HepG2 (cell line): ENCODE measurements around the gene RFX7. TPM values are rescaled to one million over a fixed set of nuclear protein-coding genes. Genes with fewer than 3 reads are reported as not detected.

Source experiments
- AGO2 ChIP-seq: fragments of 200-400 bp; formaldehyde crosslinking; optimal IDR thresholded peaks from 2 replicates; pipeline ENCODE3; 2017; ENCODE audit warnings: mild to moderate bottlenecking, low read depth, low read length, moderate library complexity
- ATRX ChIP-seq: sonication (generic); formaldehyde crosslinking; IDR thresholded peaks from 2 replicates; pipeline ENCODE4 v1.4.0; 2020; ENCODE audit warnings: missing genetic modification reagents, borderline replicate concordance
- DNMT3B ChIP-seq: conservative IDR thresholded peaks from 2 replicates; pipeline ENCODE4 v1.6.1; 2016; ENCODE audit warnings: missing biosample characterization, control low read depth
- EP300 ChIP-seq, 3 experiments: sonication (generic) in 1 of 3; formaldehyde crosslinking in 1 of 3; IDR thresholded peaks; 2 replicates each; pipeline versions ENCODE4 v1.5.1 to v1.6.1; 2011 to 2020; ENCODE audit warnings: low read depth in 2 of 3, low read length in 2 of 3, borderline replicate concordance in 1 of 3, improper control_type of control experiment in 1 of 3, mild to moderate bottlenecking in 1 of 3, missing genetic modification reagents in 1 of 3, moderate library complexity in 1 of 3
- EZH2 ChIP-seq: conservative IDR thresholded peaks from 2 replicates; pipeline ENCODE4 v1.6.1; 2012; ENCODE audit warnings: mild to moderate bottlenecking, low read depth, low read length, moderate library complexity
- FOXA3 ChIP-seq: IDR thresholded peaks from 2 replicates; pipeline ENCODE4 v1.6.1; 2016; ENCODE audit warnings: missing genetic modification reagents, missing compliant biosample characterization
- FOXK2 ChIP-seq: fragments of 450-650 bp; IDR thresholded peaks from 2 replicates; pipeline ENCODE4 v1.6.1; 2016
- HMG20A ChIP-seq: IDR thresholded peaks from 2 replicates; pipeline ENCODE4 v1.6.1; 2016; ENCODE audit warnings: borderline replicate concordance
- HNF4G ChIP-seq, 2 experiments: sonication (generic) in 1 of 2; formaldehyde crosslinking in 1 of 2; IDR thresholded peaks; 2 replicates each; pipeline versions ENCODE4 v1.4.0 to v1.6.1; 2011 to 2020; ENCODE audit warnings: borderline replicate concordance in 2 of 2, low read depth in 2 of 2, mild to moderate bottlenecking in 2 of 2, low read length in 1 of 2, missing genetic modification reagents in 1 of 2, moderate library complexity in 1 of 2
- KDM1A ChIP-seq: IDR thresholded peaks from 2 replicates; pipeline ENCODE4 v1.6.1; 2016; ENCODE audit warnings: missing compliant biosample characterization
- KLF6 ChIP-seq: IDR thresholded peaks from 2 replicates; pipeline ENCODE4 v1.8.0; 2016; ENCODE audit warnings: missing biosample characterization, missing genetic modification reagents
- NKX3-1 ChIP-seq: sonication (generic); formaldehyde crosslinking; IDR thresholded peaks from 2 replicates; pipeline ENCODE4 v1.5.0; 2020; ENCODE audit warnings: missing genetic modification reagents
- SIN3A ChIP-seq: IDR thresholded peaks from 2 replicates; pipeline ENCODE4 v1.6.1; 2011; ENCODE audit warnings: low read depth, mild to moderate bottlenecking, control low read depth, low read length, borderline replicate concordance
- SIX1 ChIP-seq: sonication (generic); formaldehyde crosslinking; IDR thresholded peaks from 2 replicates; pipeline ENCODE4 v1.4.0; 2020; ENCODE audit warnings: missing genetic modification reagents, borderline replicate concordance
- SOX6 ChIP-seq, 2 experiments: fragments of 450-650 bp in 1 of 2; sonication (generic) in 1 of 2; formaldehyde crosslinking in 1 of 2; IDR thresholded peaks; 2 replicates each; pipeline versions ENCODE4 v1.4.0 to v1.6.1; 2017 to 2020; ENCODE audit warnings: antibody characterized with exemption in 1 of 2, mild to moderate bottlenecking in 1 of 2, missing genetic modification reagents in 1 of 2
- THAP9 ChIP-seq: sonication (generic); formaldehyde crosslinking; IDR thresholded peaks from 2 replicates; pipeline ENCODE4; 2020; ENCODE audit warnings: missing genetic modification reagents, mild to moderate bottlenecking, borderline replicate concordance
- ZFP36L2 ChIP-seq: sonication (generic); formaldehyde crosslinking; IDR thresholded peaks from 2 replicates; pipeline ENCODE4 v1.4.0; 2020; ENCODE audit warnings: missing genetic modification reagents
- ZMAT3 ChIP-seq: sonication (generic); formaldehyde crosslinking; conservative IDR thresholded peaks from 2 replicates; pipeline ENCODE4 v1.7.0; 2021; ENCODE audit warnings: missing genetic modification reagents
- ZMYM4 ChIP-seq: sonication (generic); formaldehyde crosslinking; IDR thresholded peaks from 2 replicates; pipeline ENCODE4 v1.8.1; 2023; ENCODE audit warnings: mild to moderate bottlenecking, missing genetic modification reagents
- ZNF263 ChIP-seq: sonication (generic); formaldehyde crosslinking; IDR thresholded peaks from 2 replicates; pipeline ENCODE4 v1.4.0; 2020; ENCODE audit warnings: missing genetic modification reagents
- ZNF598 ChIP-seq: sonication (generic); formaldehyde crosslinking; IDR thresholded peaks from 2 replicates; pipeline ENCODE4 v1.5.1; 2020; ENCODE audit warnings: mild to moderate bottlenecking, missing genetic modification reagents, borderline replicate concordance
- ZNF644 ChIP-seq: IDR thresholded peaks from 2 replicates; pipeline ENCODE4 v1.6.1; 2016; ENCODE audit warnings: low read depth
- ZSCAN20 ChIP-seq: sonication (generic); formaldehyde crosslinking; IDR thresholded peaks from 2 replicates; pipeline ENCODE4 v1.4.0; 2020; ENCODE audit warnings: missing genetic modification reagents, mild to moderate bottlenecking, borderline replicate concordance
- polyA plus RNA-seq, 8 experiments: library from polyadenylated mRNA; depleted of rRNA in 3 of 8; stranded (reverse) in 7 of 8; unstranded in 1 of 8; fragments of >200 nt; fragmentation: Illumina TruSeq in 4 of 8; extraction: Trizol in 4 of 8; gene quantifications; 2 replicates each; pipeline versions ENCODE4 v1.2.1 to v1.2.3, GENCODE V29; 2011 to 2016; ENCODE audit warnings: low read depth in 4 of 8, missing spikeins in 1 of 8, mixed read lengths in 1 of 8; ENCODE audit not compliant: insufficient read depth in 1 of 8
- total RNA-seq, 5 experiments: library from RNA; depleted of rRNA; stranded (reverse); fragments of >200 nt; fragmentation: Illumina TruSeq; extraction: Trizol; gene quantifications; 2 replicates each; pipeline ENCODE4 v1.2.3, GENCODE V29; 2016; ENCODE audit warnings: low read depth in 1 of 5
- TF ChIP-seq, protein P1 (sequence below): sonication (generic); formaldehyde crosslinking; IDR thresholded peaks from 2 replicates; pipeline ENCODE4 v1.5.0; 2020; ENCODE audit warnings: missing genetic modification reagents
- TF ChIP-seq, protein P2 (sequence below): IDR thresholded peaks from 2 replicates; pipeline ENCODE4 v1.6.1; 2012; ENCODE audit warnings: low read depth, low read length, improper control_type of control experiment

RFX7 gene
- total and polyA plus RNA-seq, 2 of the 13 experiments (the other 11 are each of a cell fraction or from before 2014, with no cell fraction given): 8.5 to 10.4 TPM

DNA sequence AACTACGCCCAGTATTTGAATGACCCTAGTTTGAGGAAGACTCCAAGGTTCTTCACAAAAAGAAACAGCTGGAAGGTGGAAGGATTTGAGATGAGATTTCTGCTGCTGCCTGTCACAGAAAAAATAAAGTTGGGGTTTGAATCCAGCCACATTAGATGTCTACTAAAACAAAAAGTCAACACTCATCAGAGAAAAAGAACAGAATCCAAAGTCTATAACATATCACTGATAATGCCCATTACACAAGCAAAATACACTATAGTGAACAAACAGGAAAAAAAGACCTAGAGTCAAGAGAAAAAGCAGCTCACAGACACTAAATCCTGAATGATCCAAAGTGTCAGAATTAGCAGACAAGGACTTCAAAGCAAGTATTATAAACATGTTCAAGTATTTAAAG is 56.0 kb downstream of the RFX7 start (continued):
- TF ChIP-seq THAP9 (CRISPR knock-in tag): no peak
- TF ChIP-seq SOX6 (IDR thresholded peaks at IDR 0.05): no peak
- peak; percentile 27; the same call in 1 of the 2 replicates for TF ChIP-seq SOX6 (CRISPR knock-in tag; IDR thresholded peaks at IDR 0.05)
- TF ChIP-seq ZMAT3 (CRISPR knock-in tag): no peak
- TF ChIP-seq NKX3-1 (CRISPR knock-in tag): no peak
- TF ChIP-seq, protein P1, sequence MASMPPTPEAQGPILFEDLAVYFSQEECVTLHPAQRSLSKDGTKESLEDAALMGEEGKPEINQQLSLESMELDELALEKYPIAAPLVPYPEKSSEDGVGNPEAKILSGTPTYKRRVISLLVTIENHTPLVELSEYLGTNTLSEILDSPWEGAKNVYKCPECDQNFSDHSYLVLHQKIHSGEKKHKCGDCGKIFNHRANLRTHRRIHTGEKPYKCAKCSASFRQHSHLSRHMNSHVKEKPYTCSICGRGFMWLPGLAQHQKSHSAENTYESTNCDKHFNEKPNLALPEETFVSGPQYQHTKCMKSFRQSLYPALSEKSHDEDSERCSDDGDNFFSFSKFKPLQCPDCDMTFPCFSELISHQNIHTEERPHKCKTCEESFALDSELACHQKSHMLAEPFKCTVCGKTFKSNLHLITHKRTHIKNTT (CRISPR knock-in tag): no peak
- no peak for TF ChIP-seq AGO2
- TF ChIP-seq ZMYM4 (CRISPR knock-in tag): no peak
- no peak for TF ChIP-seq EZH2
- TF ChIP-seq HMG20A (CRISPR knock-in tag): 0 out of 2 replicates have a peak, but pooled peaks have one; percentile 19
- TF ChIP-seq ZSCAN20 (CRISPR knock-in tag): no peak
- TF ChIP-seq ATRX (CRISPR knock-in tag): no peak
- peak; percentile 80 for TF ChIP-seq SIX1 (CRISPR knock-in tag)
- peak; percentile 51; the same call in 1 of the 2 replicates for TF ChIP-seq HNF4G (IDR thresholded peaks at IDR 0.05; ENCODE audit: borderline replicate concordance, low read depth, low read length)
- TF ChIP-seq HNF4G (CRISPR knock-in tag; IDR thresholded peaks at IDR 0.05; ENCODE audit: borderline replicate concordance, low read depth): no peak
- peak; percentile 47; the same call in 1 of the 2 replicates for TF ChIP-seq FOXA3 (CRISPR knock-in tag)
- TF ChIP-seq FOXK2: 0 out of 2 replicates have a peak, but pooled peaks have one; percentile 16
- TF ChIP-seq ZFP36L2 (CRISPR knock-in tag): no peak
- TF ChIP-seq ZNF263 (CRISPR knock-in tag): no peak
- peak in 1 of 2 experiments; percentile 43; a peak in 2 of 4 replicates for TF ChIP-seq EP300 (IDR thresholded peaks at IDR 0.05; ENCODE audit: low read depth in 2 of 2, low read length in 2 of 2)
- TF ChIP-seq EP300 (CRISPR knock-in tag; IDR thresholded peaks at IDR 0.05; ENCODE audit: borderline replicate concordance): no peak
- TF ChIP-seq SIN3A: no peak
- no peak for TF ChIP-seq ZNF644 (CRISPR knock-in tag)
- no peak for TF ChIP-seq DNMT3B (CRISPR knock-in tag)
- TF ChIP-seq, protein P2, sequence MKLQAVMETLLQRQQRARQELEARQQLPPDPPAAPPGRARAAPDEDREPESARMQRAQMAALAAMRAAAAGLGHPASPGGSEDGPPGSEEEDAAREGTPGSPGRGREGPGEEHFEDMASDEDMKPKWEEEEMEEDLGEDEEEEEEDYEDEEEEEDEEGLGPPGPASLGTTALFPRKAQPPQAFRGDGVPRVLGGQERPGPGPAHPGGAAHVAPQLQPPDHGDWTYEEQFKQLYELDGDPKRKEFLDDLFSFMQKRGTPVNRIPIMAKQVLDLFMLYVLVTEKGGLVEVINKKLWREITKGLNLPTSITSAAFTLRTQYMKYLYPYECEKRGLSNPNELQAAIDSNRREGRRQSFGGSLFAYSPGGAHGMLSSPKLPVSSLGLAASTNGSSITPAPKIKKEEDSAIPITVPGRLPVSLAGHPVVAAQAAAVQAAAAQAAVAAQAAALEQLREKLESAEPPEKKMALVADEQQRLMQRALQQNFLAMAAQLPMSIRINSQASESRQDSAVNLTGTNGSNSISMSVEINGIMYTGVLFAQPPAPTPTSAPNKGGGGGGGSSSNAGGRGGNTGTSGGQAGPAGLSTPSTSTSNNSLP: peak; percentile 82
- TF ChIP-seq KLF6 (CRISPR knock-in tag): no peak
- no peak for TF ChIP-seq ZNF598 (CRISPR knock-in tag)
- no peak for TF ChIP-seq KDM1A (CRISPR knock-in tag)
